Upper lobe of right lung (tissue), 1 donor: ENCODE data around the gene TRPV4. TPM values are rescaled to one million over a fixed set of nuclear protein-coding genes. Genes with fewer than 3 reads are reported as not detected.
A peak's percentile ranks its signal among the peaks of the same experiment; 100 is the strongest.

Experiments
- ATAC-seq: fragments of 200-7000 bp; cut with Tn5 transposase; one replicate; pipeline ENCODE4 v1.9.1; 2020; ENCODE audit warnings: mild to moderate bottlenecking, moderate library complexity
- DNase-seq: peaks from one replicate; pipeline ENCODE4 v3.0.0-alpha.2; 2020
- H3K27ac ChIP-seq: fragments of 200-600 bp; one replicate; pipeline ENCODE4 v1.8.0; 2022
- H3K27me3 ChIP-seq: fragments of 200-600 bp; one replicate; pipeline ENCODE4 v1.8.0; 2022; ENCODE audit warnings: mild to moderate bottlenecking
- H3K36me3 ChIP-seq: fragments of 200-600 bp; one replicate; pipeline ENCODE4 v1.8.0; 2022
- H3K4me1 ChIP-seq: fragments of 200-600 bp; one replicate; pipeline ENCODE4 v1.8.0; 2022
- H3K4me3 ChIP-seq: fragments of 200-600 bp; one replicate; pipeline ENCODE4 v1.8.0; 2022; ENCODE audit warnings: mild to moderate bottlenecking
- H3K9me3 ChIP-seq: fragments of 200-600 bp; one replicate; pipeline ENCODE4 v1.8.0; 2022
- CTCF ChIP-seq: fragments of 200-600 bp; IDR thresholded peaks from one replicate; pipeline ENCODE4 v1.8.0; 2022; ENCODE audit warnings: antibody characterized with exemption
- intact Hi-C: fragments of 100-400 bp; cut with DNase I; formaldehyde crosslinking; loops from one replicate; pipeline ENCODE4 v1.11.0; 2022
- total RNA-seq: library from RNA; stranded (reverse); fragmentation: NEBNext Ultra II Directional; extraction: Animal tissue kit (Norgen Biotek cat#: 25700); gene quantifications from one replicate; pipeline ENCODE4 v1.2.1, GENCODE V29; 2021
- donor health status: DM: no; HTN: yes; CAD: no; lungs with severe emphysema.

TRPV4 gene
- total RNA-seq, 1 donor from 2014 or later: 4.5 TPM

GRCh38 chr12:109760031-109760929 lies 72.9 kb downstream of the TRPV4 start:
- H3K27ac ChIP-seq: no peak overlapping the region

GRCh38 chr12:109759595-109759994 lies 73.6 kb downstream of the TRPV4 start:
- TF ChIP-seq CTCF: no peak
- H3K36me3 ChIP-seq: no peaks in the 10 kb centered on the region
- intact Hi-C loops: no loop called here
- peaks cover 7% of the 10 kb centered on the region for H3K9me3 ChIP-seq
- H3K27ac ChIP-seq: no peak overlapping the region
- ATAC-seq (no peak), DNase-seq (no peak)
- H3K4me1 ChIP-seq: peaks cover 8% of the 10 kb centered on the region
- no peaks in the 10 kb centered on the region for H3K27me3 ChIP-seq
- H3K4me3 ChIP-seq: no peak overlapping the region

More at GRCh38 chr12:109760031-109760929, 72.9 kb downstream of the TRPV4 start:
- Histone ChIP-seq H3K27me3 (no peaks in the 10 kb centered on the region), H3K4me3 (no peak overlapping the region), H3K9me3 (peaks cover 7% of the 10 kb centered on the region), H3K36me3 (no peaks in the 10 kb centered on the region), H3K4me1 (peaks cover 8% of the 10 kb centered on the region)
- no peak for TF ChIP-seq CTCF
- intact Hi-C loops: no loop called here
- DNase-seq: peak; percentile 88
- ATAC-seq: peak; percentile 82

- DNase-seq (peak; percentile 46), ATAC-seq (no peak)
- TF ChIP-seq CTCF: no peak
- Histone ChIP-seq H3K27me3 (no peaks in the 10 kb centered on the region), H3K4me3 (no peak overlapping the region), H3K4me1 (peaks cover 8% of the 10 kb centered on the region), H3K36me3 (no peaks in the 10 kb centered on the region), H3K27ac (no peak overlapping the region), H3K9me3 (peaks cover 7% of the 10 kb centered on the region)
- intact Hi-C loops: no loop called here
Observed at GRCh38 chr12:109758426-109759420, 74.5 kb downstream of the TRPV4 start.

- no peaks in the 10 kb centered on the region for H3K27me3 ChIP-seq
- DNase-seq (peak; percentile 37), ATAC-seq (no peak)
- H3K4me3 ChIP-seq: no peak overlapping the region
- no peak for TF ChIP-seq CTCF
- peaks cover 7% of the 10 kb centered on the region for H3K9me3 ChIP-seq
- intact Hi-C loops: no loop called here
- H3K36me3 ChIP-seq: no peaks in the 10 kb centered on the region
- peaks cover 8% of the 10 kb centered on the region for H3K4me1 ChIP-seq
- no peak overlapping the region for H3K27ac ChIP-seq
Observed at GRCh38 chr12:109757671-109758265, 75.4 kb downstream of the TRPV4 start.

- H3K27me3 ChIP-seq: no peaks in the 10 kb centered on the region
- no peak overlapping the region for H3K27ac ChIP-seq
- H3K9me3 ChIP-seq: peaks cover 7% of the 10 kb centered on the region
- intact Hi-C loops: no loop called here
- H3K4me1 ChIP-seq: peaks cover 8% of the 10 kb centered on the region
- no peak for DNase-seq
- H3K36me3 ChIP-seq: no peaks in the 10 kb centered on the region
- H3K4me3 ChIP-seq: no peak overlapping the region
- no peak for ATAC-seq
- TF ChIP-seq CTCF: no peak
Observed at GRCh38 chr12:109756457-109756856, 76.7 kb downstream of the TRPV4 start.
